ENCODE data around the gene UBE4A.

GRCh38 chr11:118410055-118410745, 50.8 kb downstream of the UBE4A start:
- TF ChIP-seq, protein P1, sequence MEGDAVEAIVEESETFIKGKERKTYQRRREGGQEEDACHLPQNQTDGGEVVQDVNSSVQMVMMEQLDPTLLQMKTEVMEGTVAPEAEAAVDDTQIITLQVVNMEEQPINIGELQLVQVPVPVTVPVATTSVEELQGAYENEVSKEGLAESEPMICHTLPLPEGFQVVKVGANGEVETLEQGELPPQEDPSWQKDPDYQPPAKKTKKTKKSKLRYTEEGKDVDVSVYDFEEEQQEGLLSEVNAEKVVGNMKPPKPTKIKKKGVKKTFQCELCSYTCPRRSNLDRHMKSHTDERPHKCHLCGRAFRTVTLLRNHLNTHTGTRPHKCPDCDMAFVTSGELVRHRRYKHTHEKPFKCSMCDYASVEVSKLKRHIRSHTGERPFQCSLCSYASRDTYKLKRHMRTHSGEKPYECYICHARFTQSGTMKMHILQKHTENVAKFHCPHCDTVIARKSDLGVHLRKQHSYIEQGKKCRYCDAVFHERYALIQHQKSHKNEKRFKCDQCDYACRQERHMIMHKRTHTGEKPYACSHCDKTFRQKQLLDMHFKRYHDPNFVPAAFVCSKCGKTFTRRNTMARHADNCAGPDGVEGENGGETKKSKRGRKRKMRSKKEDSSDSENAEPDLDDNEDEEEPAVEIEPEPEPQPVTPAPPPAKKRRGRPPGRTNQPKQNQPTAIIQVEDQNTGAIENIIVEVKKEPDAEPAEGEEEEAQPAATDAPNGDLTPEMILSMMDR (conservative IDR thresholded peaks at IDR 0.05; ENCODE audit: low read depth, low read length) = no peak
- no peak for TF ChIP-seq NFE2L2 (IDR thresholded peaks at IDR 0.05; ENCODE audit: low read depth, low read length)
